HEK293 (cell line): Measurements from ENCODE around the gene FTSJ1.

Source experiments
- MYNN ChIP-seq: fragments of 450-650 bp; formaldehyde crosslinking; IDR thresholded peaks from 2 replicates; pipeline ENCODE4 v1.5.1; 2016; ENCODE audit warnings: missing biosample characterization, missing genetic modification characterization, borderline replicate concordance
- TF ChIP-seq, protein P1 (sequence below): fragments of 450-650 bp; formaldehyde crosslinking; IDR thresholded peaks from 2 replicates; pipeline ENCODE4 v1.5.1; 2016; ENCODE audit warnings: missing biosample characterization, missing genetic modification characterization
- TF ChIP-seq, protein P2 (sequence below): fragments of 450-650 bp; formaldehyde crosslinking; IDR thresholded peaks from 2 replicates; pipeline ENCODE4 v1.5.1; 2016; ENCODE audit warnings: missing biosample characterization, missing genetic modification characterization
- TF ChIP-seq, protein P3 (sequence below): fragments of 450-650 bp; formaldehyde crosslinking; IDR thresholded peaks from 2 replicates; pipeline ENCODE4 v1.5.1; 2016; ENCODE audit warnings: missing biosample characterization, missing genetic modification characterization

DNA sequence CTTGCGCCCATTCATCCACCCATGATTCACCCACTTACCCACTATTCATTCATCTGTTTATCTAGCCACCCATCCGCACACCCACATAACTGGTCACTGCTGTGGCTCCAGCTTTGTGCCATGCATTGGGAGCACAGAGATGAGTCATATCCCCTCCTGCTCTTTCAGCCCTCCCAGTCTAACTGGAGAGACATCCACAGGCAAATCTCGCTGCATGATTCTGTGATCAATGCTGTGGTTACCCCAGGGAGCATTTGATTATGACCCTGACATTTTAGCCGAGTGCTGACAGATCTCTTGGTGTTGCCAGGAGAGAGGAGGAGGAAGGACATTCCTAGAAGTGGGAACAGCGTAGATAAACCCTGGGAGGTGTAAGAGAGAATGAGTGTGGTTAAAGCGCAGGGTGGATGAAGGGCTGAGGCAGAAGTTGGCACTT, 22.4 kb downstream of the FTSJ1 start:
- TF ChIP-seq, protein P1, sequence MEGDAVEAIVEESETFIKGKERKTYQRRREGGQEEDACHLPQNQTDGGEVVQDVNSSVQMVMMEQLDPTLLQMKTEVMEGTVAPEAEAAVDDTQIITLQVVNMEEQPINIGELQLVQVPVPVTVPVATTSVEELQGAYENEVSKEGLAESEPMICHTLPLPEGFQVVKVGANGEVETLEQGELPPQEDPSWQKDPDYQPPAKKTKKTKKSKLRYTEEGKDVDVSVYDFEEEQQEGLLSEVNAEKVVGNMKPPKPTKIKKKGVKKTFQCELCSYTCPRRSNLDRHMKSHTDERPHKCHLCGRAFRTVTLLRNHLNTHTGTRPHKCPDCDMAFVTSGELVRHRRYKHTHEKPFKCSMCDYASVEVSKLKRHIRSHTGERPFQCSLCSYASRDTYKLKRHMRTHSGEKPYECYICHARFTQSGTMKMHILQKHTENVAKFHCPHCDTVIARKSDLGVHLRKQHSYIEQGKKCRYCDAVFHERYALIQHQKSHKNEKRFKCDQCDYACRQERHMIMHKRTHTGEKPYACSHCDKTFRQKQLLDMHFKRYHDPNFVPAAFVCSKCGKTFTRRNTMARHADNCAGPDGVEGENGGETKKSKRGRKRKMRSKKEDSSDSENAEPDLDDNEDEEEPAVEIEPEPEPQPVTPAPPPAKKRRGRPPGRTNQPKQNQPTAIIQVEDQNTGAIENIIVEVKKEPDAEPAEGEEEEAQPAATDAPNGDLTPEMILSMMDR (tag by site-specific recombination), result no peak
- no peak for TF ChIP-seq MYNN
- TF ChIP-seq, protein P2, sequence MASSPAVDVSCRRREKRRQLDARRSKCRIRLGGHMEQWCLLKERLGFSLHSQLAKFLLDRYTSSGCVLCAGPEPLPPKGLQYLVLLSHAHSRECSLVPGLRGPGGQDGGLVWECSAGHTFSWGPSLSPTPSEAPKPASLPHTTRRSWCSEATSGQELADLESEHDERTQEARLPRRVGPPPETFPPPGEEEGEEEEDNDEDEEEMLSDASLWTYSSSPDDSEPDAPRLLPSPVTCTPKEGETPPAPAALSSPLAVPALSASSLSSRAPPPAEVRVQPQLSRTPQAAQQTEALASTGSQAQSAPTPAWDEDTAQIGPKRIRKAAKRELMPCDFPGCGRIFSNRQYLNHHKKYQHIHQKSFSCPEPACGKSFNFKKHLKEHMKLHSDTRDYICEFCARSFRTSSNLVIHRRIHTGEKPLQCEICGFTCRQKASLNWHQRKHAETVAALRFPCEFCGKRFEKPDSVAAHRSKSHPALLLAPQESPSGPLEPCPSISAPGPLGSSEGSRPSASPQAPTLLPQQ (tag by site-specific recombination), result no peak
- TF ChIP-seq, protein P3, sequence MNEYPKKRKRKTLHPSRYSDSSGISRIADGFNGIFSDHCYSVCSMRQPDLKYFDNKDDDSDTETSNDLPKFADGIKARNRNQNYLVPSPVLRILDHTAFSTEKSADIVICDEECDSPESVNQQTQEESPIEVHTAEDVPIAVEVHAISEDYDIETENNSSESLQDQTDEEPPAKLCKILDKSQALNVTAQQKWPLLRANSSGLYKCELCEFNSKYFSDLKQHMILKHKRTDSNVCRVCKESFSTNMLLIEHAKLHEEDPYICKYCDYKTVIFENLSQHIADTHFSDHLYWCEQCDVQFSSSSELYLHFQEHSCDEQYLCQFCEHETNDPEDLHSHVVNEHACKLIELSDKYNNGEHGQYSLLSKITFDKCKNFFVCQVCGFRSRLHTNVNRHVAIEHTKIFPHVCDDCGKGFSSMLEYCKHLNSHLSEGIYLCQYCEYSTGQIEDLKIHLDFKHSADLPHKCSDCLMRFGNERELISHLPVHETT (tag by site-specific recombination), result no peak
